Measurements from ENCODE around the gene DIABLO.

DNA sequence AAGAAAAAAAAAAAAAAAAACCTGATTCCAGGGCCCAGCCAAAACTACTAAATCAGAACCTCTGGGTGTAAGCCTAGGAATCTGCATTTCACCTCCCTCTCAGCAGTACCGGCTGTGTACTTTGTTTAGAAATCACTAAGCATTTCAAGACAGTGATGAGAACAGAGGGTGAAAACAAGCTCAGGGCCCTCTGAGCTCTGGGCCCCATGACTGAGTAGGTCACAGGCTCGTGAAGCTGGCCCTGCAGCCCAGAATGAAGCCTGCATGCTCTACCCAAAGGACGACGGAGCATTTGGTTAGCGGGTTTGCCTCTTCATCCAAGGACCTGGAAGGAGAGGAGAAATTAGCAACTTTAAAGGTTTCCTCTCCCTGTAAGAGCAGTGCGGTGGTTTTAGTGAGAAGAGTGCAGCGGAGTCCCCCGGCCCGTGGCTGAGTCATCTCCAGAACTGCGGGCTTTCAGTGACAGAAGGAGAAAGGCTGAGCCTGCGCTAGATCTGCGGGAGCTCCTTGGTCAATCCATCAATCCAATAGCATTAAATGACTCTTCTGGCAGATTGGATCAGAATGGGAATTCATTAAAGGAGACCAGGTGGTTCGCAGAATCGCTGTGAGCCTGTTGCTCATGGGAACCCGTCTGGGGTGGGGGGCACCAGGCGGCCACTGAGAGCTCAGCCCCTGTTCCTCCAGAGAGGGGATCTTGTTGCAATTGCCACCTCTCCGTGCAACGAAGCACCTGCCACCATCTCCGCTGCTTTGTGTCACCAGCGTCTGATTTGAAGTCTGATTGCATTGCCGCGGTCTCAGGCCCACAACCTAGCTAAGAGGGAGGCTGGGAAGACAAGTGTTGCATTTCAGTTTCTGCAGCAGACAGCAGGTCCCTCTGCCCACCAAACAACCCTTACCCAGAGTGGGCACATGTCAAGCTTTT, 59.2 kb downstream of the DIABLO start:
- TF ChIP-seq, protein P1, sequence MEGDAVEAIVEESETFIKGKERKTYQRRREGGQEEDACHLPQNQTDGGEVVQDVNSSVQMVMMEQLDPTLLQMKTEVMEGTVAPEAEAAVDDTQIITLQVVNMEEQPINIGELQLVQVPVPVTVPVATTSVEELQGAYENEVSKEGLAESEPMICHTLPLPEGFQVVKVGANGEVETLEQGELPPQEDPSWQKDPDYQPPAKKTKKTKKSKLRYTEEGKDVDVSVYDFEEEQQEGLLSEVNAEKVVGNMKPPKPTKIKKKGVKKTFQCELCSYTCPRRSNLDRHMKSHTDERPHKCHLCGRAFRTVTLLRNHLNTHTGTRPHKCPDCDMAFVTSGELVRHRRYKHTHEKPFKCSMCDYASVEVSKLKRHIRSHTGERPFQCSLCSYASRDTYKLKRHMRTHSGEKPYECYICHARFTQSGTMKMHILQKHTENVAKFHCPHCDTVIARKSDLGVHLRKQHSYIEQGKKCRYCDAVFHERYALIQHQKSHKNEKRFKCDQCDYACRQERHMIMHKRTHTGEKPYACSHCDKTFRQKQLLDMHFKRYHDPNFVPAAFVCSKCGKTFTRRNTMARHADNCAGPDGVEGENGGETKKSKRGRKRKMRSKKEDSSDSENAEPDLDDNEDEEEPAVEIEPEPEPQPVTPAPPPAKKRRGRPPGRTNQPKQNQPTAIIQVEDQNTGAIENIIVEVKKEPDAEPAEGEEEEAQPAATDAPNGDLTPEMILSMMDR (IDR thresholded peaks at IDR 0.05): no peak
- TF ChIP-seq POLR2A (IDR thresholded peaks at IDR 0.05): no peak

Data from body of pancreas (tissue), 4 donors.